HCT116 (cell line): Measurements from ENCODE around the gene DKK3. TPM values are rescaled to one million over a fixed set of nuclear protein-coding genes. Genes with fewer than 3 reads are reported as not detected.

ENCODE experiments used
- ATAC-seq: fragments of 200-7000 bp; cut with Tn5 transposase; 2 replicates; pipeline ENCODE4 v1.9.1; 2020; ENCODE audit warnings: mild to moderate bottlenecking, moderate library complexity
- BruUV-seq: library from RNA; stranded (reverse); fragments of 400-500 nt; replicated peaks from 2 replicates; lab custom pipeline; 2021; lab: Mats Ljungman, UMichigan
- CTCF ChIA-PET: fragments of 300-600 bp; sonication (Branson Sonifier 250); formaldehyde crosslinking; loops from one replicate; lab custom pipeline; 2021; ENCODE audit warnings: antibody characterized with exemption; lab: Charles Lee
- POLR2A ChIA-PET: fragments of 300-600, 350-600 bp; sonication (Branson Sonifier 250); formaldehyde crosslinking; loops from one replicate; lab custom pipeline; 2021; ENCODE audit warnings: antibody characterized with exemption; lab: Charles Lee
- RAD21 ChIA-PET, 2 experiments: fragments of 300-600 bp; sonication (Branson Sonifier 250); formaldehyde crosslinking; loops; one replicate each; lab custom pipeline; 2023; ENCODE audit warnings: low total read pairs in 2 of 2; ENCODE audit not compliant: uncharacterized antibody in 2 of 2, unreplicated experiment in 2 of 2, low non-redundant PET in 1 of 2; lab: Charles Lee
- DNase-seq: peaks from one replicate; pipeline ENCODE4 v3.0.0-alpha.2; 2010; ENCODE audit warnings: low read depth, low spot score
- H2AFZ ChIP-seq: fragments of 200-600 bp; shearing (Covaris generic), sonication (generic); 2 replicates; pipeline ENCODE4 v1.6.1; 2017; ENCODE audit warnings: low read depth, mixed run types, mixed read lengths, antibody characterized with exemption, low read length; ENCODE audit not compliant: poor library complexity, severe bottlenecking
- H3K27ac ChIP-seq: 2 replicates; pipeline ENCODE4 v1.5.1; 2012; ENCODE audit warnings: low read depth, low read length
- H3K27me3 ChIP-seq: fragments of 200-600 bp; sonication (generic); 2 replicates; pipeline ENCODE4 v1.6.1; 2016; ENCODE audit warnings: mixed run types, low read length, mixed read lengths; ENCODE audit not compliant: insufficient read depth
- H3K36me3 ChIP-seq, 2 experiments: fragments of 200-500 bp in 1 of 2; fragments of 200-600 bp in 1 of 2; sonication (Bioruptor generic) in 1 of 2; sonication (generic) in 1 of 2; 2 replicates each; pipeline versions ENCODE4 v1.5.1 to v1.6.1; 2014 to 2016; ENCODE audit warnings: low read length in 2 of 2, inconsistent platforms in 1 of 2, mixed read lengths in 1 of 2, mixed run types in 1 of 2; ENCODE audit not compliant: insufficient read depth in 2 of 2, control insufficient read depth in 1 of 2
- H3K4me1 ChIP-seq, 2 experiments: fragments of 200-600 bp in 1 of 2; sonication (generic) in 1 of 2; 2 replicates each; pipeline versions ENCODE4 v1.5.1 to v1.6.1; 2012 to 2017; ENCODE audit warnings: low read length in 2 of 2, inconsistent platforms in 1 of 2, mild to moderate bottlenecking in 1 of 2, mixed read lengths in 1 of 2, mixed run types in 1 of 2, moderate library complexity in 1 of 2; ENCODE audit not compliant: insufficient read depth in 2 of 2, control insufficient read depth in 1 of 2
- H3K4me2 ChIP-seq: fragments of 200-600 bp; sonication (generic); 2 replicates; pipeline ENCODE4 v1.6.1; 2017; ENCODE audit warnings: mixed run types, low read length, mixed read lengths
- H3K4me3 ChIP-seq, 2 experiments: fragments of 200-600 bp in 1 of 2; sonication (generic) in 1 of 2; replicated peaks in 1 of 2; 2 replicates each; pipeline ENCODE4 v1.5.1; 2011 to 2016; ENCODE audit warnings: low read length in 2 of 2, control low read depth in 1 of 2, low read depth in 1 of 2, mild to moderate bottlenecking in 1 of 2, mixed read lengths in 1 of 2, mixed run types in 1 of 2
- H3K79me2 ChIP-seq: fragments of 200-600 bp; sonication (generic); 2 replicates; pipeline ENCODE4 v1.6.1; 2017; ENCODE audit warnings: mild to moderate bottlenecking, mixed run types, low read length, moderate library complexity, mixed read lengths; ENCODE audit not compliant: insufficient read depth
- H3K9ac ChIP-seq: fragments of 200-600 bp; sonication (generic); 2 replicates; pipeline ENCODE4 v1.6.1; 2016; ENCODE audit warnings: low read length, mixed read lengths
- H3K9me2 ChIP-seq: fragments of 200-600 bp; sonication (generic), shearing (Covaris generic); 2 replicates; pipeline ENCODE4 v1.6.1; 2017; ENCODE audit warnings: mixed run types, mild to moderate bottlenecking, moderate library complexity; ENCODE audit not compliant: insufficient read depth
- H3K9me3 ChIP-seq, 2 experiments: fragments of 200-500 bp in 1 of 2; fragments of 200-600 bp in 1 of 2; sonication (Bioruptor generic) in 1 of 2; sonication (generic) in 1 of 2; 2 replicates each; pipeline ENCODE4 v1.6.1; 2014 to 2017; ENCODE audit warnings: low read length in 2 of 2, mixed read lengths in 2 of 2, inconsistent platforms in 1 of 2, low read depth in 1 of 2, mild to moderate bottlenecking in 1 of 2, mixed run types in 1 of 2, moderate library complexity in 1 of 2; ENCODE audit not compliant: control insufficient read depth in 1 of 2, insufficient read depth in 1 of 2
- H4K20me1 ChIP-seq: fragments of 200-600 bp; sonication (generic), shearing (Covaris generic); 2 replicates; pipeline ENCODE4 v1.6.1; 2017; ENCODE audit warnings: mixed run types, mild to moderate bottlenecking, moderate library complexity; ENCODE audit not compliant: insufficient read depth
- ATF3 ChIP-seq: IDR thresholded peaks from 2 replicates; pipeline ENCODE4 v1.6.1; 2012
- CBX3 ChIP-seq: IDR thresholded peaks from 2 replicates; pipeline ENCODE4 v1.6.1; 2012; ENCODE audit warnings: low read depth
- CEBPB ChIP-seq: IDR thresholded peaks from 2 replicates; pipeline ENCODE4 v1.6.1; 2012; ENCODE audit warnings: low read depth
- CTCF ChIP-seq, 3 experiments: fragments of 200-600 bp in 1 of 3; sonication (generic) in 1 of 3; IDR thresholded peaks in 2 of 3; conservative IDR thresholded peaks in 1 of 3; 2 replicates each; pipeline ENCODE4 v1.5.1; 2012 to 2017; ENCODE audit warnings: low read depth in 2 of 3, low read length in 2 of 3, antibody characterized with exemption in 1 of 3, borderline replicate concordance in 1 of 3, control low read depth in 1 of 3, mild to moderate bottlenecking in 1 of 3, mixed read lengths in 1 of 3, mixed run types in 1 of 3, moderate library complexity in 1 of 3; ENCODE audit not compliant: insufficient read depth in 1 of 3
- ELF1 ChIP-seq: IDR thresholded peaks from 2 replicates; pipeline ENCODE4 v1.6.1; 2012; ENCODE audit warnings: low read depth, borderline replicate concordance
- FOSL1 ChIP-seq: IDR thresholded peaks from 2 replicates; pipeline ENCODE4 v1.6.1; 2012; ENCODE audit warnings: low read depth
- JUND ChIP-seq: IDR thresholded peaks from 2 replicates; pipeline ENCODE4 v1.6.1; 2012
- POLR2A ChIP-seq: IDR thresholded peaks from 2 replicates; pipeline ENCODE4 v1.7.0; 2011; ENCODE audit warnings: borderline replicate concordance; ENCODE audit not compliant: insufficient read depth, insufficient read length; ENCODE audit errors: extremely low read depth
- POLR2AphosphoS5 ChIP-seq: IDR thresholded peaks from 2 replicates; pipeline ENCODE4 v1.6.1; 2011; ENCODE audit warnings: mild to moderate bottlenecking, low read depth, low read length, moderate library complexity
- RAD21 ChIP-seq: IDR thresholded peaks from 2 replicates; pipeline ENCODE4 v1.6.1; 2012; ENCODE audit warnings: low read depth, mild to moderate bottlenecking
- SP1 ChIP-seq: IDR thresholded peaks from 2 replicates; pipeline ENCODE4 v1.6.1; 2012; ENCODE audit warnings: low read depth
- TCF7L2 ChIP-seq: IDR thresholded peaks from 2 replicates; pipeline ENCODE4 v1.7.0; 2011; ENCODE audit warnings: borderline replicate concordance, inconsistent platforms; ENCODE audit not compliant: insufficient read depth, insufficient read length; ENCODE audit errors: extremely low read depth
- ZBTB33 ChIP-seq: IDR thresholded peaks from 2 replicates; pipeline ENCODE4 v1.6.1; 2011; ENCODE audit warnings: mild to moderate bottlenecking, low read length, moderate library complexity; ENCODE audit not compliant: insufficient replicate concordance; ENCODE audit errors: extremely low read depth
- ZFX ChIP-seq: fragments of 450-650 bp; IDR thresholded peaks from 2 replicates; pipeline ENCODE4 v1.6.1; 2017
- ZNF274 ChIP-seq: fragments of 200-500 bp; sonication (Bioruptor generic); IDR thresholded peaks from 2 replicates; pipeline ENCODE4 v1.6.1; 2014; ENCODE audit warnings: mild to moderate bottlenecking, low read depth, low read length, inconsistent platforms
- intact Hi-C: fragments of 100-400 bp; cut with micrococcal nuclease; formaldehyde crosslinking; loops from 2 replicates; pipeline ENCODE4 v1.10.0; 2022
- total RNA-seq: library from RNA; stranded (reverse); gene quantifications from one replicate; pipeline ENCODE4 v1.2.1, GENCODE V29; 2021; ENCODE audit not compliant: unreplicated experiment

Gene DKK3
- total RNA-seq, 1 experiment from 2014 or later, result 0.49 TPM

- Histone ChIP-seq H3K27ac (no peak overlapping the region), H3K79me2 (no peaks in the 10 kb centered on the region), H3K4me2 (no peak overlapping the region), H3K9me2 (no peaks in the 10 kb centered on the region), H4K20me1 (no peaks in the 10 kb centered on the region), H3K27me3 (no peaks in the 10 kb centered on the region), H3K4me1 (peaks cover 18 to 23% of the 10 kb centered on the region in 2 experiments), H3K9ac (no peak overlapping the region), H3K4me3 (no peak overlapping the region), H2AFZ (no peak overlapping the region), H3K36me3 (no peaks in the 10 kb centered on the region), H3K9me3 (no peaks in the 10 kb centered on the region)
- ATAC-seq (no peak), DNase-seq (no peak)
- POLR2A ChIA-PET, result no interaction called here
- CTCF ChIA-PET, result no interaction called here
- no peak for TF ChIP-seq ZFX
- no peak for TF ChIP-seq ZNF274
- no peak for TF ChIP-seq POLR2A
- no peak for TF ChIP-seq ZBTB33
- TF ChIP-seq TCF7L2, result no peak
- TF ChIP-seq POLR2AphosphoS5, result no peak
- TF ChIP-seq RAD21, result no peak
- no peak for TF ChIP-seq CTCF (IDR thresholded peaks at IDR 0.05 in 2 of 3, conservative IDR thresholded peaks at IDR 0.05 in 1 of 3; ENCODE audit: borderline replicate concordance in 1 of 3, insufficient read depth in 1 of 3, low read depth in 2 of 3, low read length in 2 of 3)
- no peak for TF ChIP-seq FOSL1
- TF ChIP-seq CBX3, result no peak
- TF ChIP-seq SP1, result no peak
- no peak for TF ChIP-seq JUND
- no peak for TF ChIP-seq ATF3
- TF ChIP-seq CEBPB, result no peak
- TF ChIP-seq ELF1, result no peak
- no TSS peak for BruUV-seq
- RAD21 ChIA-PET, result no interaction called here
- intact Hi-C loops, result no loop called here
Observed at GRCh38 chr11:11971906-11972547, 36.4 kb downstream of the DKK3 start.
